Caco-2 (cell line): ENCODE results near the gene TMEM145. TPM values are rescaled to one million over a fixed set of nuclear protein-coding genes. Genes with fewer than 3 reads are reported as not detected.

Source experiments
- BruUV-seq: library from RNA; stranded (reverse); fragments of 400-500 nt; replicated peaks from 2 replicates; lab custom pipeline; 2021; lab: Mats Ljungman, UMichigan
- CTCF ChIA-PET: fragments of 300-600 bp; sonication (Branson Sonifier 250); formaldehyde crosslinking; loops from one replicate; lab custom pipeline; 2022; ENCODE audit warnings: antibody characterized with exemption; lab: Charles Lee
- POLR2A ChIA-PET: fragments of 300-600 bp; sonication (Branson Sonifier 250); formaldehyde crosslinking; loops from one replicate; lab custom pipeline; 2022; ENCODE audit warnings: antibody characterized with exemption; lab: Charles Lee
- DNase-seq, 2 experiments: peaks; one replicate each; pipeline versions ENCODE4 v3.0.0 to v3.0.0-alpha.2; 2020 to 2022
- H3K27me3 ChIP-seq: replicated peaks from 2 replicates; pipeline ENCODE4 v1.6.0; 2011; ENCODE audit warnings: low read length; ENCODE audit not compliant: control insufficient read depth, insufficient read depth
- H3K36me3 ChIP-seq: 2 replicates; pipeline ENCODE4 v1.5.1; 2011; ENCODE audit warnings: low read length; ENCODE audit not compliant: control insufficient read depth, insufficient read depth
- H3K4me1 ChIP-seq: fragments of 250-450 bp; sonication (Bioruptor Pico); 2 replicates; pipeline ENCODE4 v1.5.1; 2020; ENCODE audit warnings: mild to moderate bottlenecking
- H3K4me3 ChIP-seq: 2 replicates; pipeline ENCODE4 v1.5.1; 2011; ENCODE audit warnings: low read depth, mild to moderate bottlenecking, control low read depth, low read length
- H3K9me3 ChIP-seq: fragments of 250-450 bp; sonication (Bioruptor Pico); 2 replicates; pipeline ENCODE4 v1.5.1; 2020; ENCODE audit warnings: mild to moderate bottlenecking, moderate library complexity
- H3K27ac Mint-ChIP-seq: one replicate; pipeline ENCODE4 v1.8.0; 2022; ENCODE audit warnings: mixed read lengths; ENCODE audit not compliant: unreplicated experiment
- H3K27me3 Mint-ChIP-seq: one replicate; pipeline ENCODE4 v1.8.0; 2022; ENCODE audit warnings: mixed read lengths; ENCODE audit not compliant: insufficient read depth, unreplicated experiment
- H3K36me3 Mint-ChIP-seq: one replicate; pipeline ENCODE4 v1.8.0; 2022; ENCODE audit warnings: mild to moderate bottlenecking, mixed read lengths; ENCODE audit not compliant: insufficient read depth, unreplicated experiment
- H3K4me1 Mint-ChIP-seq: one replicate; pipeline ENCODE4 v1.8.0; 2022; ENCODE audit warnings: low read depth, mixed read lengths; ENCODE audit not compliant: unreplicated experiment
- H3K4me3 Mint-ChIP-seq: one replicate; pipeline ENCODE4 v1.8.0; 2022; ENCODE audit warnings: mild to moderate bottlenecking, moderate library complexity, mixed read lengths; ENCODE audit not compliant: unreplicated experiment
- H3K9me3 Mint-ChIP-seq: one replicate; pipeline ENCODE4 v1.8.0; 2022; ENCODE audit warnings: mixed read lengths; ENCODE audit not compliant: unreplicated experiment
- CTCF ChIP-seq, 2 experiments: fragments of 200-600 bp in 1 of 2; IDR thresholded peaks; 1 replicate in 1 of 2; 2 replicates in 1 of 2; pipeline versions ENCODE4 v1.5.1 to v1.8.0; 2011 to 2022; ENCODE audit warnings: antibody characterized with exemption in 1 of 2, control low read depth in 1 of 2, inconsistent platforms in 1 of 2, low read depth in 1 of 2, low read length in 1 of 2, mild to moderate bottlenecking in 1 of 2, moderate library complexity in 1 of 2; ENCODE audit not compliant: insufficient read depth in 1 of 2, severe bottlenecking in 1 of 2, unreplicated experiment in 1 of 2
- intact Hi-C: fragments of 100-400 bp; cut with micrococcal nuclease; formaldehyde crosslinking; loops from one replicate; pipeline ENCODE4 v1.10.0; 2022; ENCODE audit not compliant: unreplicated experiment
- total RNA-seq: library from RNA; stranded (reverse); gene quantifications from 2 replicates; pipeline ENCODE4 v1.2.3, GENCODE V29; 2022

The TMEM145 gene
- total RNA-seq, 1 experiment from 2014 or later = 2.2 TPM

- peaks cover 9% of the 10 kb centered on the region for H3K4me1 Mint-ChIP-seq
- Histone ChIP-seq H3K27me3 (no peaks in the 10 kb centered on the region), H3K4me1 (no peaks in the 10 kb centered on the region), H3K9me3 (no peaks in the 10 kb centered on the region), H3K36me3 (no peaks in the 10 kb centered on the region), H3K4me3 (no peak overlapping the region)
- no peak for DNase-seq
- H3K27ac Mint-ChIP-seq = no peak overlapping the region
- no TSS peak for BruUV-seq
- H3K27me3 Mint-ChIP-seq = no peaks in the 10 kb centered on the region
- POLR2A ChIA-PET = no interaction called here
- no peak for TF ChIP-seq CTCF (IDR thresholded peaks at IDR 0.05; ENCODE audit: insufficient read depth in 1 of 2, low read depth in 1 of 2, low read length in 1 of 2, severe bottlenecking in 1 of 2, unreplicated experiment in 1 of 2)
- CTCF ChIA-PET = interaction anchor here (0.7 kb wide), 1 partner anchor 47 kb away, joined by 4 read pairs; no protein-coding TSS in a partner anchor
- no peaks in the 10 kb centered on the region for H3K9me3 Mint-ChIP-seq
- H3K36me3 Mint-ChIP-seq = no peaks in the 10 kb centered on the region
- no peak overlapping the region for H3K4me3 Mint-ChIP-seq
- intact Hi-C loops = no loop called here
Observed at GRCh38 chr19:42332059-42332458, 18.9 kb downstream of the TMEM145 start.

DNA sequence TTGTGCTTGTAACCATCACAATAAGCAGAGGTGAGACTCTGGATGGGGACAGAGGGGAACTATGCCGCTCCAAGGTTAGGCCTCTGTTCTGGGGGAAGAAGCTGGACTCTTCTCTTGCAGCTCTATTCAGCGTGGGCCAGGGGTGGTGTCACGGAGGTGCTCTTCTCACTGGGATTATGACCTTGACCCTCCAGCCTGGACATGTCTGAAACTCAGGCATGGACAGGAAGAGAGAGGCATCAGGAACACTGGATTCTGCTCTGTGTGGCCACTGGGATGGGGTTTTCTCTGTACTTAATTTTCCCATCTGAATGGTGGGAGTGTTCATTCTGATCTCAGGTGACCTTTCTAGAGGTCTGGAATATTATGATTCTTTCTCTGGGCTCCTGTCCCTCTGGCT, 19.9 kb downstream of the TMEM145 start:
- Mint-ChIP-seq H3K4me3 (no peak overlapping the region), H3K4me1 (no peaks in the 10 kb centered on the region), H3K9me3 (no peaks in the 10 kb centered on the region), H3K27me3 (no peaks in the 10 kb centered on the region), H3K27ac (no peak overlapping the region), H3K36me3 (no peaks in the 10 kb centered on the region)
- no peak for TF ChIP-seq CTCF (IDR thresholded peaks at IDR 0.05; ENCODE audit: insufficient read depth in 1 of 2, low read depth in 1 of 2, low read length in 1 of 2, severe bottlenecking in 1 of 2, unreplicated experiment in 1 of 2)
- no peak for DNase-seq
- ChIA-PET CTCF (no interaction called here), POLR2A (no interaction called here)
- H3K9me3 ChIP-seq = no peaks in the 10 kb centered on the region
- H3K36me3 ChIP-seq = no peaks in the 10 kb centered on the region
- no peaks in the 10 kb centered on the region for H3K27me3 ChIP-seq
- H3K4me1 ChIP-seq = no peaks in the 10 kb centered on the region
- no peak overlapping the region for H3K4me3 ChIP-seq
- intact Hi-C loops = no loop called here
- no TSS peak for BruUV-seq

- no peaks in the 10 kb centered on the region for H3K27me3 ChIP-seq
- no peak for DNase-seq
- POLR2A ChIA-PET = no interaction called here
- CTCF ChIA-PET = no interaction called here
- H3K36me3 ChIP-seq = no peaks in the 10 kb centered on the region
- Mint-ChIP-seq H3K4me3 (no peak overlapping the region), H3K36me3 (no peaks in the 10 kb centered on the region), H3K4me1 (no peaks in the 10 kb centered on the region), H3K27ac (no peak overlapping the region), H3K27me3 (no peaks in the 10 kb centered on the region), H3K9me3 (no peaks in the 10 kb centered on the region)
- no peak overlapping the region for H3K4me3 ChIP-seq
- intact Hi-C loops = no loop called here
- no peaks in the 10 kb centered on the region for H3K4me1 ChIP-seq
- no peaks in the 10 kb centered on the region for H3K9me3 ChIP-seq
- no peak for TF ChIP-seq CTCF (IDR thresholded peaks at IDR 0.05; ENCODE audit: insufficient read depth in 1 of 2, low read depth in 1 of 2, low read length in 1 of 2, severe bottlenecking in 1 of 2, unreplicated experiment in 1 of 2)
- BruUV-seq = no TSS peak
Observed at GRCh38 chr19:42333975-42334696, 21.0 kb downstream of the TMEM145 start.
